Ishikawa (cell line): ENCODE measurements around the gene CLCF1.
A peak's percentile ranks its signal among the peaks of the same experiment; 100 is the strongest.

Experiments used
- CEBPB ChIP-seq: IDR thresholded peaks from 2 replicates; pipeline ENCODE4 v1.6.1; 2012
- CREB1 ChIP-seq: IDR thresholded peaks from 2 replicates; pipeline ENCODE4 v1.6.1; 2012; ENCODE audit warnings: low read depth
- EGR1 ChIP-seq: IDR thresholded peaks from 2 replicates; pipeline ENCODE4 v1.6.1; 2012
- EP300 ChIP-seq: IDR thresholded peaks from 2 replicates; pipeline ENCODE4 v1.6.1; 2012; ENCODE audit warnings: borderline replicate concordance
- FOXM1 ChIP-seq: IDR thresholded peaks from 2 replicates; pipeline ENCODE4 v1.6.1; 2012; ENCODE audit warnings: low read depth, borderline replicate concordance
- NFIC ChIP-seq: IDR thresholded peaks from 2 replicates; pipeline ENCODE4 v1.6.1; 2012
- RAD21 ChIP-seq: IDR thresholded peaks from 2 replicates; pipeline ENCODE4 v1.6.1; 2012; ENCODE audit warnings: low read depth
- TAF1 ChIP-seq: IDR thresholded peaks from 2 replicates; pipeline ENCODE4 v1.6.1; 2012; ENCODE audit warnings: low read depth, mild to moderate bottlenecking
- TCF12 ChIP-seq: IDR thresholded peaks from 2 replicates; pipeline ENCODE4 v1.6.1; 2012; ENCODE audit warnings: low read depth
- TEAD4 ChIP-seq: IDR thresholded peaks from 2 replicates; pipeline ENCODE4 v1.6.1; 2012
- YY1 ChIP-seq: IDR thresholded peaks from 2 replicates; pipeline ENCODE4 v1.6.1; 2012; ENCODE audit warnings: low read depth
- ZBTB7A ChIP-seq: IDR thresholded peaks from 2 replicates; pipeline ENCODE4 v1.6.1; 2012; ENCODE audit warnings: low read depth
- TF ChIP-seq, protein P1 (sequence below): IDR thresholded peaks from 2 replicates; pipeline ENCODE4 v1.6.1; 2012; ENCODE audit warnings: low read depth, mild to moderate bottlenecking
- TF ChIP-seq, protein P2 (sequence below): IDR thresholded peaks from 2 replicates; pipeline ENCODE4 v1.6.1; 2012
- TF ChIP-seq, protein P3 (sequence below): IDR thresholded peaks from 2 replicates; pipeline ENCODE4 v1.6.1; 2012

Gene CLCF1

DNA sequence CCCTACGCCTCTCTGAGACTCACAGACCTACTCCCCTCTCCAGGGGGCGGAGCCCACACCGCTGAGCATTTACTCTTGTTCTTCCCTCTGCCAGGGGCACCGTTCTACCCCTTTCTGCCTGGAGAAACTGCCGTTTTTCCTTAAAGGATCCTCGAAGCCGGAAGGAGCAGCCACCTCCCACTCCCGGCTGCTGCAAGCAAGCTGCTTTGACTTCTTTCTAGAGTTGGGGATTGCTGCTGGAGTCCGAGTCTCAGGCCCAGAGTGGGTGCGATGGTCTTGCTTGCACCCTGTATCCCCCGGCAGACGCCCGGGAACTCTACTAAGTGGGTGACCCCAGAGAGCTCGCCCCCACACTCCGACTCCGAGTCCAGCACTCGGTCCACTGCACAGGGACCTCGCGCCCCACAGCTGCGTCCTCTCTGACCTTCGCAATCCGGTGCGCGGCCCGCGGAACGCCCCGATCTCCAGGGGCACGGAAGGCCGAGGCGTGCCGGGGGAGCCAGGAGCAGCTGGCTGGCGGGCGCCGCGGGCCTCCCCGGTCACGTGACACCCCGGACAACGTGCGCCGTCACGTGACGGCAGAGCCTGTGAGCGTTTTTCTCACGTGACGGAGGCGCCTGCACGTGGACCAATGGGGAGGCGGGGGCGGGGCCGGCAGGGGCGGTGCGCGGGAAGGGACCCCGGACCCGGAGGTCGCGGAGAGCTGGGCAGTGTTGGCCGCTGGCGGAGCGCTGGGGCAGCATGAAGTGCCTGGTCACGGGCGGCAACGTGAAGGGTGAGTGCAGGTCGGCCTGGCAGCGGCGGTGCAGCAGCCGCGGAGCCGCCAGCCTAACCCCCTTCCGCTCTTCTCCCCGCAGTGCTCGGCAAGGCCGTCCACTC, 18.1 kb upstream of the CLCF1 start, which contains the start of gene RAD9A:
RAD9A (plus strand) TSS at position 683 of the 879 bp plus-strand sequence; CDS start at position 742, 59 bp downstream.
- TF ChIP-seq TEAD4 (peak; percentile 29; the same call in 1 of the 2 replicates), TAF1 (peak; percentile 30; the same call in 1 of the 2 replicates), NFIC (peak; percentile 45; the same call in 1 of the 2 replicates), YY1 (no peak; the same call in 1 of the 2 replicates), CREB1 (no peak), ZBTB7A (peak; percentile 90), FOXM1 (no peak), CEBPB (no peak), EP300 (peak; percentile 62; the same call in 1 of the 2 replicates), TCF12 (peak; percentile 81)
- TF ChIP-seq, protein P1, sequence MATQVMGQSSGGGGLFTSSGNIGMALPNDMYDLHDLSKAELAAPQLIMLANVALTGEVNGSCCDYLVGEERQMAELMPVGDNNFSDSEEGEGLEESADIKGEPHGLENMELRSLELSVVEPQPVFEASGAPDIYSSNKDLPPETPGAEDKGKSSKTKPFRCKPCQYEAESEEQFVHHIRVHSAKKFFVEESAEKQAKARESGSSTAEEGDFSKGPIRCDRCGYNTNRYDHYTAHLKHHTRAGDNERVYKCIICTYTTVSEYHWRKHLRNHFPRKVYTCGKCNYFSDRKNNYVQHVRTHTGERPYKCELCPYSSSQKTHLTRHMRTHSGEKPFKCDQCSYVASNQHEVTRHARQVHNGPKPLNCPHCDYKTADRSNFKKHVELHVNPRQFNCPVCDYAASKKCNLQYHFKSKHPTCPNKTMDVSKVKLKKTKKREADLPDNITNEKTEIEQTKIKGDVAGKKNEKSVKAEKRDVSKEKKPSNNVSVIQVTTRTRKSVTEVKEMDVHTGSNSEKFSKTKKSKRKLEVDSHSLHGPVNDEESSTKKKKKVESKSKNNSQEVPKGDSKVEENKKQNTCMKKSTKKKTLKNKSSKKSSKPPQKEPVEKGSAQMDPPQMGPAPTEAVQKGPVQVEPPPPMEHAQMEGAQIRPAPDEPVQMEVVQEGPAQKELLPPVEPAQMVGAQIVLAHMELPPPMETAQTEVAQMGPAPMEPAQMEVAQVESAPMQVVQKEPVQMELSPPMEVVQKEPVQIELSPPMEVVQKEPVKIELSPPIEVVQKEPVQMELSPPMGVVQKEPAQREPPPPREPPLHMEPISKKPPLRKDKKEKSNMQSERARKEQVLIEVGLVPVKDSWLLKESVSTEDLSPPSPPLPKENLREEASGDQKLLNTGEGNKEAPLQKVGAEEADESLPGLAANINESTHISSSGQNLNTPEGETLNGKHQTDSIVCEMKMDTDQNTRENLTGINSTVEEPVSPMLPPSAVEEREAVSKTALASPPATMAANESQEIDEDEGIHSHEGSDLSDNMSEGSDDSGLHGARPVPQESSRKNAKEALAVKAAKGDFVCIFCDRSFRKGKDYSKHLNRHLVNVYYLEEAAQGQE: no peak
- TF ChIP-seq, protein P2, sequence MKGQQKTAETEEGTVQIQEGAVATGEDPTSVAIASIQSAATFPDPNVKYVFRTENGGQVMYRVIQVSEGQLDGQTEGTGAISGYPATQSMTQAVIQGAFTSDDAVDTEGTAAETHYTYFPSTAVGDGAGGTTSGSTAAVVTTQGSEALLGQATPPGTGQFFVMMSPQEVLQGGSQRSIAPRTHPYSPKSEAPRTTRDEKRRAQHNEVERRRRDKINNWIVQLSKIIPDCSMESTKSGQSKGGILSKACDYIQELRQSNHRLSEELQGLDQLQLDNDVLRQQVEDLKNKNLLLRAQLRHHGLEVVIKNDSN: peak; percentile 100
- TF ChIP-seq, protein P3, sequence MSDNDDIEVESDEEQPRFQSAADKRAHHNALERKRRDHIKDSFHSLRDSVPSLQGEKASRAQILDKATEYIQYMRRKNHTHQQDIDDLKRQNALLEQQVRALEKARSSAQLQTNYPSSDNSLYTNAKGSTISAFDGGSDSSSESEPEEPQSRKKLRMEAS: peak; percentile 99

DNA sequence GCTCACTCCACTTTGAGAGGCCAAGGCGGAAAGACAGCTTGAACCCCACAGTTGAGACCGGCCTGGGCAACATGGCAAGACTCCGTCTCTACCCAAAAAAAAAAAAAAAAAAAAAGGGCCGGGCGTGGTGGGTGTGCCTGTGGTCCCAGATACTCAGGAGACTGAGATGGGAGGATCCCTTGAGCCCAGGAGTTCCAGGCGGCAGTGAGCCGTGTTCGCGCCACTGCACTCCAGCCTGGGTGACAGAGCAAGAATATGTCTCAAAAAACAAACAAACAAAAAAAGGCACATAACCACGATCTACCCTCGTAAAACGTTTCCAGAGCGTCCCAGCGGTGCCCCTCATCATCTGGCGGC, 17.5 kb upstream of the CLCF1 start:
- TF ChIP-seq TAF1 (no peak), TEAD4 (no peak), CREB1 (no peak), FOXM1 (no peak), ZBTB7A (no peak), TCF12 (no peak), YY1 (no peak), CEBPB (no peak)
- TF ChIP-seq, protein P2: no peak
- TF ChIP-seq, protein P3: no peak
- TF ChIP-seq, protein P1: no peak

DNA sequence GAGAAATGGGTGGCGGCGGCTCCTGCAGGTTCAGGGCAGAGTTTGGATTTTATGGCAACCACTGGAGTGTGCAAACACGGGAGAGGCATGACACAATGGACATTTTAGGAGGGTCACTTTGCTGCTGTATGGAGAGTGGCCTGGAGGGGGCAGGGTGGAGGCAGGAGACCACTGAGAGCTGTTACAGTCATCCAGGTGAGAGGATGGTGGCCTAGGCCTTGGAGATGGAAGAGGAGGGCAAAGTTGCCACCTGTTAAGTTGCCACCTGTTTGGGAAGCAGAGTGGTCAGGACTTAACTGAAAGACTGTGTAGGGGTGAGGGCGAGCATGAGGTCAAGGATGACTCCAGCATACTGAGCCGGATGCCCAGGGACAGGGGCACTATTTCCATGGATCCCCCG, 16.1 kb upstream of the CLCF1 start:
- TF ChIP-seq, protein P3: no peak
- TF ChIP-seq EP300 (no peak), RAD21 (peak; percentile 52)

DNA sequence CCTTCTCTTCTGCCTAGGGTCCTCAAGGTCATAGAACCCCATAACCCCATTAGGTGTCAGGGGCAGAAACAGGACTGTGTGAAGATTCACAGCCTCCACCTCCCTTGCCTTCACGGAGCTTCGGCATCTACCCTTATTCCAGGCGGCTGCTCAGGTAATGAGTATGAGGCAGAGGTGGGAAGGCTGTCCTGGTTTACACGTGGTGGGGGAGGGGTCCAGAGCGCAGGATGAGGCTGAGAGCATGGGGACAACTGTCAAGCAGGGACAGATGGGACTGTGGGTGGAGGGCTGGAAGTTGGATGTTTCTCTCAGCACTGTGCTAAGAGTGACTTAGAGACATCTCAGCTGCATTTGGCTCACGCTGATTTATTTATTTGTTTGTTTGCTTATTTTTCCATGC, 14.1 kb upstream of the CLCF1 start:
- TF ChIP-seq EP300: no peak
- TF ChIP-seq CREB1: no peak
- TF ChIP-seq, protein P1: no peak
- TF ChIP-seq TAF1: no peak
- TF ChIP-seq, protein P2: no peak
- TF ChIP-seq RAD21: no peak
- TF ChIP-seq YY1: no peak
- no peak for TF ChIP-seq TCF12
- TF ChIP-seq CEBPB: no peak
- no peak for TF ChIP-seq ZBTB7A
- TF ChIP-seq EGR1: no peak
- TF ChIP-seq TEAD4: no peak
- no peak for TF ChIP-seq FOXM1
- TF ChIP-seq, protein P3: no peak
- TF ChIP-seq NFIC: no peak
